KMS-11 (cell line): Measurements from ENCODE around the gene ZFP36L1.

ENCODE experiments used
- H2AFZ ChIP-seq: fragments of 200-600 bp; sonication (generic); 2 replicates; pipeline ENCODE4 v1.6.1; 2016; ENCODE audit warnings: antibody characterized with exemption, mixed run types, low read depth
- H3K27ac ChIP-seq: fragments of 200-600 bp; sonication (generic); 2 replicates; pipeline ENCODE4 v1.6.1; 2016; ENCODE audit warnings: mild to moderate bottlenecking, mixed run types
- H3K27me3 ChIP-seq: fragments of 200-600 bp; sonication (generic); 2 replicates; pipeline ENCODE4 v1.6.1; 2017; ENCODE audit warnings: mild to moderate bottlenecking, low read depth, mixed run types, moderate library complexity; ENCODE audit not compliant: insufficient read depth
- H3K36me3 ChIP-seq: fragments of 200-600 bp; sonication (generic); 2 replicates; pipeline ENCODE4 v1.6.1; 2017; ENCODE audit warnings: mild to moderate bottlenecking, mixed run types; ENCODE audit not compliant: insufficient read depth
- H3K4me1 ChIP-seq: fragments of 200-600 bp; sonication (generic); 2 replicates; pipeline ENCODE4 v1.6.1; 2016; ENCODE audit warnings: mild to moderate bottlenecking, low read depth, mixed run types; ENCODE audit not compliant: poor library complexity, severe bottlenecking
- H3K4me2 ChIP-seq: fragments of 200-600 bp; sonication (generic); 2 replicates; pipeline ENCODE4 v1.7.0; 2016; ENCODE audit warnings: mild to moderate bottlenecking, mixed run types
- H3K4me3 ChIP-seq: fragments of 200-600 bp; sonication (generic); IDR thresholded peaks from 2 replicates; pipeline ENCODE4 v1.6.1; 2017; ENCODE audit warnings: low read depth, low read length, mixed read lengths; ENCODE audit not compliant: insufficient read depth
- H3K79me2 ChIP-seq: fragments of 200-600 bp; sonication (generic); 2 replicates; pipeline ENCODE4 v1.6.1; 2016; ENCODE audit warnings: low read depth, mixed run types; ENCODE audit not compliant: insufficient read depth
- H3K9ac ChIP-seq: fragments of 200-600 bp; sonication (generic); 2 replicates; pipeline ENCODE4 v1.6.1; 2016; ENCODE audit warnings: mild to moderate bottlenecking, mixed run types
- H4K20me1 ChIP-seq: fragments of 200-600 bp; sonication (generic); 2 replicates; pipeline ENCODE4 v1.6.1; 2016; ENCODE audit warnings: mild to moderate bottlenecking, mixed run types; ENCODE audit not compliant: insufficient read depth
- TF ChIP-seq, protein P1 (sequence below): fragments of 200-600 bp; sonication (generic); conservative IDR thresholded peaks from 2 replicates; pipeline ENCODE4 v1.6.1; 2017; ENCODE audit warnings: low read depth, mild to moderate bottlenecking, antibody characterized with exemption, low read length, moderate library complexity, mixed read lengths

ZFP36L1 gene

DNA sequence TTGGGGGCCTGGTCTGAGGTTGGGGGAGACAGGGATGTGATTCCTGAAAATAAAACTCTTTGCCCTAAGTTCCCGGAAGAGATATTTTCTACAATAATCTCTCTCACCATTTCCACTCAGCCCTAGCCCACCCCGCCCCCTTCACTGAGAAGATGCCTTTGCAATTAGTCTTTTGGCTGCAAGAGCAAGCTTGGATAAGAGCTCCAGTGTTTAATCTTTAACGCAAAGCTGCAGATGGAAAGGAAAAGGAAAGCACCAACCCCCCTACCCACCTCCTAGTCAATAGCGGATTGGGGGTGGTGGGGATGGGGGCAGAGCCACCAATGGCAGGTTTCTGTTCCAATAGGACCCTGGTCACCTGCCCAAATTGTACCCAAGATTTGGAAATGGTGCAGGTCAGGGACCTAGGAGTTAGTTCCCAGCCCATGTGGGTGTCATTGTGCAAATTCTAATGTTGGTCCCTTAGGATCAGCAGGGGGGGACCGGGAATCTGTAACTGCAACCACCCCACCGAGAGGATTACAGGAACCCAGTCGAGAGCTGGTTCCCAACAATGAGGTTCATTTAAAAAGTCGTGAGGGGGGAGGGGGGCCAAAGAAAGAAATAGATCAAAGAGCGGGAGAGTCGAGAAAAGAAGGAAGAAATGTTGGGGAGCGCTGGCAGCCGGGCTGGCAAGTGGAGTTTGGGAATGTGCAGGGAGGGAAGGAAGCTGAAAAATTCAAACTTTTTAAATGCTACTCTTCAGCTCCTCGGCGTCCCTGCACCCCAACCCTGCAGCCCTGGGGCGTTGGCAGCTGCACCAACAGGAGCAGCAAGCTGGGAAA, 1.6 kb downstream of the ZFP36L1 start:
- H2AFZ ChIP-seq, result no peak overlapping the region
- H3K36me3 ChIP-seq, result no peaks in the 10 kb centered on the region
- no peaks in the 10 kb centered on the region for H3K27me3 ChIP-seq
- H3K27ac ChIP-seq, result peak overlapping the region; percentile 100; the same call in 1 of the 2 replicates
- no peaks in the 10 kb centered on the region for H4K20me1 ChIP-seq
- H3K4me2 ChIP-seq, result peak overlapping the region; percentile 33
- TF ChIP-seq, protein P1, sequence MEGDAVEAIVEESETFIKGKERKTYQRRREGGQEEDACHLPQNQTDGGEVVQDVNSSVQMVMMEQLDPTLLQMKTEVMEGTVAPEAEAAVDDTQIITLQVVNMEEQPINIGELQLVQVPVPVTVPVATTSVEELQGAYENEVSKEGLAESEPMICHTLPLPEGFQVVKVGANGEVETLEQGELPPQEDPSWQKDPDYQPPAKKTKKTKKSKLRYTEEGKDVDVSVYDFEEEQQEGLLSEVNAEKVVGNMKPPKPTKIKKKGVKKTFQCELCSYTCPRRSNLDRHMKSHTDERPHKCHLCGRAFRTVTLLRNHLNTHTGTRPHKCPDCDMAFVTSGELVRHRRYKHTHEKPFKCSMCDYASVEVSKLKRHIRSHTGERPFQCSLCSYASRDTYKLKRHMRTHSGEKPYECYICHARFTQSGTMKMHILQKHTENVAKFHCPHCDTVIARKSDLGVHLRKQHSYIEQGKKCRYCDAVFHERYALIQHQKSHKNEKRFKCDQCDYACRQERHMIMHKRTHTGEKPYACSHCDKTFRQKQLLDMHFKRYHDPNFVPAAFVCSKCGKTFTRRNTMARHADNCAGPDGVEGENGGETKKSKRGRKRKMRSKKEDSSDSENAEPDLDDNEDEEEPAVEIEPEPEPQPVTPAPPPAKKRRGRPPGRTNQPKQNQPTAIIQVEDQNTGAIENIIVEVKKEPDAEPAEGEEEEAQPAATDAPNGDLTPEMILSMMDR, result no peak
- H3K79me2 ChIP-seq, result peaks cover 32% of the 10 kb centered on the region
- peak overlapping the region; percentile 38 for H3K4me3 ChIP-seq
- H3K9ac ChIP-seq, result peak overlapping the region; percentile 97; the same call in 1 of the 2 replicates
- peaks cover 9% of the 10 kb centered on the region for H3K4me1 ChIP-seq

DNA sequence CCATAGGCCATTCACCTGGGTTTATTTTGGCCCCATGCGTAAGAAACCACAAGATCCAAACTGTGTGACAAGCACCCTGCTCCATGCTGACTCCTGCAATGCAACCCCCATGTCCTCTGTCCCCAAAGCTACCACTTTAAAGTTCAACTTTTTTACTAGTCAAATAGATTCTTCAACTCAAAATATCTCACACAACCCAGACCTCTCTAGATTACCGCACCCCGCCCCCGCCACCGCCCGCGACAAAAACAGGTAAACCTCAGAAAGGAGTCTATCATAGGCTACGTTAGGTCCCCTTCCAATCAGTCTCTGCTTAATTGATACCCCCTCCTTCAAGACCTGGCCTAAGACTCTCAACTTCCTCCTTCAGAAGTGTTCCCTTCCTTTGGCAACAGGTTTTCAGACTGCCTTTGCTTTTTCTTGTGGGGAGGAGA, 2.2 kb downstream of the ZFP36L1 start:
- Histone ChIP-seq H2AFZ (no peak overlapping the region), H3K4me2 (peak overlapping the region; percentile 33), H3K36me3 (no peaks in the 10 kb centered on the region), H3K79me2 (peaks cover 32% of the 10 kb centered on the region), H3K4me3 (peak overlapping the region; percentile 38), H3K27ac (no peak overlapping the region), H3K27me3 (no peaks in the 10 kb centered on the region), H3K4me1 (peaks cover 8% of the 10 kb centered on the region), H4K20me1 (no peaks in the 10 kb centered on the region), H3K9ac (peak overlapping the region; percentile 97; the same call in 1 of the 2 replicates)
- TF ChIP-seq, protein P1, result no peak

DNA sequence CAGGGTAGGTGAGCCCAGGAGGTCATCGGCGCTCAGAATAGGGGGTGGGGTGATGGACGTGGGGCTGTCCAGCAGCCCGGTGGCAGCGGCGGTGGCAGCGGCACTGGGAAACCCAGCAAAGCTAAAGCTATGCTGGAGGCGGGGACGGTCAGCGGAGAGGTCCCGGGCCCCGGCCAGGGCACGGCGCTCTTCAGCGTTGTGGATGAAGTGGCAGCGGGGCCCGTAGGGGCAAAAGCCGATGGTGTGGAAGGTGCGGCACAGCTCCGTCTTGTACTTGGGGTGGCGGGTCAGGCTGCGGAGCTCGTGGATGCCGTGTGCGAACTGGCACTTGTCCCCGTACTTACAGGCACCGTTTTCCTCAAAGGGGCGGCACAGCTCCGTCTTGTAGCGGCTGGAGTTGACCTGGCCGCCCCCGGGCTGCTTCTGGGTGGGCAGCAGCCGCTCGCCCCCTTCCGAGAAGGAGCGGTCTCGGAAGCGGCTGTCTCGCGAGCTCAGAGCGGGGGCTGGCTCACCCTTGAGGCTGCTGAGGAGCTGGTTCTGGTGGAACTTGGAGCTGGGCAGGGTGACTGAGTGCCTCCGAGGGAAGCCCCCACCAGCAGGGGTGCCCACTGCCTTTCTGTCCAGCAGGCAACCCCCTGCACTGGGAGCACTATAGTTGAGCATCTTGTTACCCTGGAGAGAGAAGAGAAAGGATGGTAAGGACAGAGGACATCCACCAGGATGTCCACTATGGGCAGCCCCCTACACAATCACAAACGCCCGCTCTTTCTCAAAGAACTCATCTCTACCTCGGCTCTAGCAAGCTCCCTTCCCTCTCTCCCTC, 2.8 kb downstream of the ZFP36L1 start:
- no peak overlapping the region for H3K4me3 ChIP-seq
- H3K27ac ChIP-seq, result no peak overlapping the region
- no peaks in the 10 kb centered on the region for H4K20me1 ChIP-seq
- no peak overlapping the region for H3K9ac ChIP-seq
- no peak overlapping the region for H2AFZ ChIP-seq
- TF ChIP-seq, protein P1, result no peak
- peaks cover 8% of the 10 kb centered on the region for H3K4me1 ChIP-seq
- H3K36me3 ChIP-seq, result no peaks in the 10 kb centered on the region
- peaks cover 32% of the 10 kb centered on the region for H3K79me2 ChIP-seq
- H3K4me2 ChIP-seq, result peak overlapping the region; percentile 33; the same call in 1 of the 2 replicates
- no peaks in the 10 kb centered on the region for H3K27me3 ChIP-seq

DNA sequence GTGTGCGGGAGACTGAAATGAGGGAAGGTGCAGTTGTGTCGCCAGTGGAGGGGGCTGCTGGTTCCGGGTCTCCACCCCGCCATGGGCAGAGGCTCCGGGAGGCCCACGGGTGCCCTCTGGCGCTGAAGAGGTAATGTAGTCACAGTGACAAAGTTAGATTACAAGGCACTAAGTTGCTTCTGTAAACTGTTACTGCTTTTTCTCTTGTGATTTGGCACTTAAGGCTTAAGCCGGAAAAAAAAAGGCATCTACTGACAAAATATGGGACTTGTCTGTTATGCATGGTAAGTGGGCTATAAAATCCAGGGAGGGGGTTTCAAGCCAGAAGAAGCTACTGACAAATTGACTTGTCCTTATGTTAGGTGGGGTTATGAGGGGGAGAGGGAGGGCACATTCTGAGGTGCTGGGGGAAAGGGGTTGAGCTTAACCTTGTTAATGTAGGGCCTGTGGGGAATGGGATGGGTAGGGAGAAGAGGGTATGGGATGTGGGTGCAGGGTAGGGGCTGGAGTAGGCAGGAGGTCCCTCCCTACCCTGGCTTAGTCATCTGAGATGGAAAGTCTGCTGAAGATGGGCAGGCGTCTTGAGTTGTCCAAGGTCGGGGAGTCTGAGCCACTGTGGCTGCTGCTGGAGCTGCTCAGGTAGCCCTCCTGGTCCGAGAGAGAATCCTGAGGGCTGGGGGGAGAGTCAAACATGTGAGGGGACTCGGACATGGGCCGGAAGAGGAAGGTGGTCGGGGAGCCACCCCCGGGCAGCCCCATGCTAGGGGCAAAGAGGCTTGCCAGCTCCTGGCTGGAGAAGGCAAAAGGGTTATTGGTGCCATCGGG, 3.7 kb downstream of the ZFP36L1 start:
- peaks cover 32% of the 10 kb centered on the region for H3K79me2 ChIP-seq
- H3K4me1 ChIP-seq, result peaks cover 8% of the 10 kb centered on the region
- no peak overlapping the region for H3K4me2 ChIP-seq
- TF ChIP-seq, protein P1, result no peak
- no peak overlapping the region for H3K27ac ChIP-seq
- no peak overlapping the region for H3K4me3 ChIP-seq
- H2AFZ ChIP-seq, result no peak overlapping the region
- H3K9ac ChIP-seq, result no peak overlapping the region
- H3K27me3 ChIP-seq, result no peaks in the 10 kb centered on the region
- H4K20me1 ChIP-seq, result no peaks in the 10 kb centered on the region
- H3K36me3 ChIP-seq, result no peaks in the 10 kb centered on the region
